ENCODE measurements around the gene AIMP1. TPM values are rescaled to one million over a fixed set of nuclear protein-coding genes. Genes with fewer than 3 reads are reported as not detected.

Gene AIMP1
- total RNA-seq, 1 experiment from 2014 or later, result 52.5 TPM

GRCh38 chr4:106368678-106369077, 52.3 kb downstream of the AIMP1 start, which contains the start of gene GIMD1:
GIMD1 (minus strand) TSS chr4:106368778; CDS start chr4:106367435, 1,343 bp downstream.
- Mint-ChIP-seq H3K27me3 (ENCODE audit: low read depth) (no peaks in the 10 kb centered on the region), H3K9me3 (no peaks in the 10 kb centered on the region), H3K36me3 (no peaks in the 10 kb centered on the region), H3K4me1 (peaks cover 12% of the 10 kb centered on the region), H3K4me3 (no peak within 1 kb of the TSS), H3K27ac (no peak within 1 kb of the TSS)
- CTCF ChIA-PET, result interaction anchor here (0.8 to 3.1 kb wide), 7 partner anchors 102 to 529 kb away, joined by 3 to 20 read pairs (median 10); no protein-coding TSS in a partner anchor
- ATAC-seq (no peak), DNase-seq (ENCODE audit: low spot score) (no peak)
- TF ChIP-seq CBFB (CRISPR knock-in tag; IDR thresholded peaks at IDR 0.05; ENCODE audit: low read depth) (no peak), ZNF138 (CRISPR knock-in tag; conservative IDR thresholded peaks at IDR 0.05) (no peak), KAT7 (CRISPR knock-in tag; IDR thresholded peaks at IDR 0.05; ENCODE audit: borderline replicate concordance) (no peak), ZNF263 (CRISPR knock-in tag; IDR thresholded peaks at IDR 0.05; ENCODE audit: low read depth) (no peak), NR1H2 (CRISPR knock-in tag; IDR thresholded peaks at IDR 0.05) (no peak), ZNF512 (CRISPR knock-in tag; IDR thresholded peaks at IDR 0.05; ENCODE audit: borderline replicate concordance) (no peak), NFATC4 (CRISPR knock-in tag; IDR thresholded peaks at IDR 0.05) (no peak), PREB (CRISPR knock-in tag; IDR thresholded peaks at IDR 0.05; ENCODE audit: borderline replicate concordance) (no peak), SP1 (CRISPR knock-in tag; conservative IDR thresholded peaks at IDR 0.05) (no peak), CDX4 (CRISPR knock-in tag; IDR thresholded peaks at IDR 0.05; ENCODE audit: borderline replicate concordance) (no peak), NR3C1 (CRISPR knock-in tag; conservative IDR thresholded peaks at IDR 0.05; ENCODE audit: low read depth) (no peak), CREB1 (CRISPR knock-in tag; IDR thresholded peaks at IDR 0.05) (no peak), FOXK1 (CRISPR knock-in tag; IDR thresholded peaks at IDR 0.05) (no peak), FOXP4 (CRISPR knock-in tag; IDR thresholded peaks at IDR 0.05) (no peak), USF2 (CRISPR knock-in tag; IDR thresholded peaks at IDR 0.05) (no peak), ZNF396 (CRISPR knock-in tag; IDR thresholded peaks at IDR 0.05; ENCODE audit: borderline replicate concordance) (no peak), ZNF219 (CRISPR knock-in tag; IDR thresholded peaks at IDR 0.05; ENCODE audit: borderline replicate concordance) (no peak), E2F4 (CRISPR knock-in tag; IDR thresholded peaks at IDR 0.05; ENCODE audit: borderline replicate concordance, low read depth) (no peak), ARID4B (CRISPR knock-in tag; IDR thresholded peaks at IDR 0.05; ENCODE audit: borderline replicate concordance) (no peak)
- POLR2A ChIA-PET, result no interaction called here
